GM18873 (cell line): ENCODE data around the gene SCNN1A.

Source experiments
- ATAC-seq: cut with Tn5 transposase; IDR thresholded peaks from one replicate; pipeline ENCODE4 v1.9.1; 2021; ENCODE audit warnings: mild to moderate bottlenecking, moderate library complexity, moderate number of reproducible peaks; ENCODE audit not compliant: unreplicated experiment, low FRiP score

Gene SCNN1A

DNA sequence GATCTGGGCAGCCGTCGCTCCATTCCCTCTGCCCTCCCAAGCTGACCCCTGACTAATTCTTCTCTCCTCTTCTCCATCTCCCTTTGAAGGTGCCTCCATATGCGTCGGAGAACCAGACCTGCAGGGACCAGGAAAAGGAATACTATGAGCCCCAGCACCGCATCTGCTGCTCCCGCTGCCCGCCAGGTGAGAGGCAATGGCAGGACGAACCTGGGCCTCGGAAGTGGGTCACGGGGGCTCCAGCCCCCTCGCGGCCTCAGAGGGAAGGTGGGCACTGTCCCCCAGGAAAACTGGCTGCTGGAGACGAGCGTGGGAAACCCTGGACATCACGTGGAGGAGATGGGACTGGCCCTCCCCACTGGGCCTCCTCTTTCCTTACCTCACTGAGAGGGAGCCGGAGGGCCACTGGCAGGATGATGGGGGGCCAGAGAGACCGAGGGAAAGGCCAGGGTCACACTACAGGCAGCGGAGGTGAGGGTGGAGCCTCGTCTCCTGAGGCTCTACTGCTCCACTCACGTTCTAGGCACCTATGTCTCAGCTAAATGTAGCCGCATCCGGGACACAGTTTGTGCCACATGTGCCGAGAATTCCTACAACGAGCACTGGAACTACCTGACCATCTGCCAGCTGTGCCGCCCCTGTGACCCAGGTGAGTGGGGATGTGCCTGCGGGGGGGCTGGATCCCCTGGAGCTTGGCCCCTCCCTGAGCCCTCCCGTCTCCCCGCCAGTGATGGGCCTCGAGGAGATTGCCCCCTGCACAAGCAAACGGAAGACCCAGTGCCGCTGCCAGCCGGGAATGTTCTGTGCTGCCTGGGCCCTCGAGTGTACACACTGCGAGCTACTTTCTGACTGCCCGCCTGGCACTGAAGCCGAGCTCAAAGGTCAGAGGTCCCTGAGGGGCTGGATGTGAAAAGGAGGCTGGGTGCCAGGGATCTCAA is 9.4 kb upstream of the SCNN1A start:
- no peak for ATAC-seq

DNA sequence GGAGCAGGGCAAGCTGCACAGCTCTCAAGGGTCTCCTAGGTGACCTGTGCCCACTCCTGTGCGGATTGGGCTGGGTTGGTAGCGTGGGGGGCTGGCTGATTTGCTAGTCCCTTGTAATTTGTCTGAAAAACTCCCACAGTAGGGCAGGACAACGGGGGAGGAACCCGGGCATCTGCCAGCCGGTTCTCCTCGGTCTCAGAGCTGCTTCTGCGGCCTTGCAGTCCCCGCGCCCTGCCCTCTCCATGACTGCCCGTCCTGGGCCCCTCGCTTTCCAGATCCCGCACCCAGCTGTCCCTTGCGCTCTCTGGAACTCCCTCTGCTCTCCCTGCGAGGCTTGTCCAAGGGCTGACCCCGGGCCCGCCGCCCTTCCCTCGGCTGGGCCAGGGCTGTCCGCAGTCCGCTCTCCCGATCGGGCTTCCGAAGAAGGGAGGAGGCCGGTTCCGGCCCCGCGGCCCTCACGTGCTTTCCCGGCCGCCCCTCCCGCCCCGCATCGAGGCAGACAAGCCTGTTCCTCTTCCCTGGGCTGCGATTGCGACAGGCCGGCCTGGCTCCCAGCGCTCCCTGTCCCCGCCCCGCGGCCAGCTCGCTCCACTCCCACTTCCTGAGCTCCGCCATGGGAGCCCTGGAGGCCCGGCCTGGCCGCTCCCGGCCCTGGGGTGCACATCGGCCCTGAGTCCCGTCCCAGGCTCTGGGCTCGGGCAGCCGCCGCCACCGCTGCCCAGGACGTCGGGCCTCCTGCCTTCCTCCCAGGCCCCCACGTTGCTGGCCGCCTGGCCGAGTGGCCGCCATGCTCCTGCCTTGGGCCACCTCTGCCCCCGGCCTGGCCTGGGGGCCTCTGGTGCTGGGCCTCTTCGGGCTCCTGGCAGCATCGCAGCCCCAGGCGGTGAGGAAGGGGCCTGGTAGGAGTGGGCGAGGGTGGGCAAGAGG is 8.5 kb upstream of the SCNN1A start, which contains the start of gene LTBR:
LTBR (plus strand) TSS at position 591 of the 927 bp plus-strand sequence; CDS start at position 788, 197 bp downstream.
- ATAC-seq, result no peak

DNA sequence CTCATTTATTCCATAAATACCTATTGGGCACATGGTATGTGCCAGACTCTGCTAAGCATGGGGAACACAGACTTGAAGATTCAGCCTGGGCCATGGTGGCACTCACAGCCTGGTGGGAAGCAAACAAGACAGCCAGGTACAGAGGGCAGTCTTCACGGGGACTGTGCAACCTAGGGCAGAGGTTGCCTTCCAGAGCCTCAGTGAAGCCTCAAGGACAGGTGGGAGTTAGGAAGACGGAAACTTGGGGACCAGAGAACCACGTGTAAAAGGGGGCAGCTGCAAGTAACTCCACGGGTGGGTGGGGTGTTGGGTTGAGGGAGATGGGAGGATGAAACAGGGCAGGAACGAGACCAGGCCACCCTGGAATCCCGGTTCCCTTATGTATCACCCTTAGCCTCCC is 7.6 kb upstream of the SCNN1A start:
- ATAC-seq, result no peak

DNA sequence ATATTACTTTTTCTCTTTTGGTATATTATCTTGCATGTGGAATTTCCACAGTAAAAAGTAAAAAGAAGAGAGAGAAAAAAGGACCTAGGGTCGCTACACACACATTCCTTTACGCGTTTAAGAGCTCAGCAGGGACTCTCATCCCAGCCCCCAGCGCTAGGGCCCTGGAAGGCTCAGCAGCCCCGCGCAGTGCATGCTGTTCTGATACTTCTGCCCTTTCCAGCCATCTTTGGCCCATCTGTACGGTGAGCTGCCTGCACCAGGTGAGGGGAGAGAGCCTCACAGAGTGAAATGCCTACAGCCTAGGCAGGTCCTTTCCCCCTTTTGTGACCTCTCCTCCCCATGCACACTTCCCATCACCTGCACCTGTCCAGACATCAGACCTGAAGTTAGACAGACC is 7.0 kb upstream of the SCNN1A start:
- no peak for ATAC-seq

DNA sequence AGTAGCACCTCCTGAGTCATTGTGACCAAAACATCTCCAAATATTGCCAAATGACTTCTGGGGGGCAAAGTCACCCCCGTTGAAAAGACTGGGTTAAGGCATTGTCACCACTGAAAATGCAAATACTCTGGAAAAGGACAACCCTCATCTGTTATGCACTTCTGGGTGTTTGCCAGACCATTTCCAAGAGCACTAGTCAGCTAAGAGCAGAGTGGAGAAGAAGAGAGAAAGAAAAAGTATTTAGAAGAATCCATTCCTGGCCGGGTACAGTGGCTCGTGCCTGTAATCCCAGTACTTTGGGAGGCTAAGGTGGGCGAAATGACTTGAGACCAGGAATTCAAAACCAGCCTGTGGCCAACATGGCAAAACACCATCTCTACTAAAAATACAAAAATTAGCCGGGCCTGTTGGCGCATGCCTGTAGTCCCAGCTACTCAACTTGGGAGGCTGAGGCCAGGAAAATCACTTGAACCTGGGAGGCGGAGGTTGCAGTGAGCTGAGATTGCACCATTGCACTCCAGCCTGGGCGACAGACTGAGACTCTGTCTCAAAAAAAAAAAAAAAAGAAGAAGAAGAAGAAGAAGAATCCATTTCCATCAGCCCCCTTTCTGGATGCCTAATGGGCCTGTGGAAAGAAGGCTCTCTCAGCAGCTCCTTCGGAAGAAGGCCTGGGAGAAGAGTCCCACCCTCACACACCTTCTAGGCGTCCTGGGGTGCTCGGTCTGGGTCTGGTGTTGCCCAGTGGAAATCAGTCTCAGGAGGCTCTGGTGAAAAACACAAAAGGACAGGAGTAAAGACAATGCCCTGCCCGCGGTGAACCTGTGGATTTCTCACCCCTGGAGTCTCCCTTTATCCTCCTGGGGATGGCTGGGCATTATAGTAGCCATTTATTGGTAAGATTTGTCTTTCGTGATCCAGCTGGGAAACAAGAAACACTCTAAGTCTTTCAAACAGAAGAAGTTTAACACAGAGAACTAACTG is 5.1 kb upstream of the SCNN1A start:
- ATAC-seq, result no peak

DNA sequence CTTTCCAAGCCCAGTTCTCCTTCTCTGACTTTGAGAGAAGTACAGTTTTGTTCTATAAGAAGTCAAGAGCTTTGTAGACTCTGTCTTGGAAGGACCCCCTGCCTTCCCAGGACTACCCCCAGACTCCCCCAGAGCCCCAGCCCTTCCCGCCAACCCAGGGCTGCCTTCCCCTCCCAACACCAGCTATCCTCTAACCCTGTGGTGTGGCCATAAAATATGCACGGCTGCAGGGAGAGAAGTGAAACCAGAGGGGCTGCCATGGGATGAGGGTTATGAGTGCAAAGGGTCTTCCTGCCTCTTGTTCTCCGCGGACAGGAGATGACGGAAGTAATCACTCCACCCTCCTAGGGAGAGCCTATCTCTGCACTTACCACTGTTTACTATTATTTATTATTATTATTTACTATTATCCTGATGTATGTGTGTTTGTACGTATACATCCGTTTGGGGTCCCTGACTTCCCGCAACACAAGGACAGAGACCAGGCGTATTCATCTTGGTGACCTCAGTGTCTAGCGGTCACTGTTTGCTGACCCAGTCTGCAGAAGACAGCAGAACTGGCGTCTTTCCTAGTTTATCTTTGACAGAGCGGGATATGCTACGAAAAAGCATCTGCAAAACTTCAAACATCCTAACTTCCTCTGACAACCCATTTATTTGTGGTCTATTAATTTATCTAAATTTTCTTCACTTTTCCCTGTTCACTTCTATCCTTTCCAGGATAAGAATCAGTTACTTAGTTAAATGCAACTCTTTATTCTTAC is 3.5 kb upstream of the SCNN1A start:
- no peak for ATAC-seq

DNA sequence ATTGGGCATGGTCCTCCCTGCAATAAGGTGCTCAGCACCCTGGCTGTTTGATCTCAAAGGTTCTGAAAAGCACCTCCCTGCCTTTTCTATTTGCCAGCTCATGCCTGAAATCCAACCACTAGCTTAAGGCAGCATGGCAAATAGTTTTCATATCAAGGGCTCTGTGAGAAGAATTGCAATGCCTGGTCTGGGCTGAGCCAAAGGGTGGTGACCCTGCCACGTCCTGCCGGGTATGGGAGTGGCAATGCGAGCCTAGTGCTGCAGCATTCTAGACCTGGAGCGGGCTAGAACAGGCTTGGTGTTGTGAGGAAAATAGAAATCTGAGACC is 2.3 kb upstream of the SCNN1A start:
- ATAC-seq, result no peak

DNA sequence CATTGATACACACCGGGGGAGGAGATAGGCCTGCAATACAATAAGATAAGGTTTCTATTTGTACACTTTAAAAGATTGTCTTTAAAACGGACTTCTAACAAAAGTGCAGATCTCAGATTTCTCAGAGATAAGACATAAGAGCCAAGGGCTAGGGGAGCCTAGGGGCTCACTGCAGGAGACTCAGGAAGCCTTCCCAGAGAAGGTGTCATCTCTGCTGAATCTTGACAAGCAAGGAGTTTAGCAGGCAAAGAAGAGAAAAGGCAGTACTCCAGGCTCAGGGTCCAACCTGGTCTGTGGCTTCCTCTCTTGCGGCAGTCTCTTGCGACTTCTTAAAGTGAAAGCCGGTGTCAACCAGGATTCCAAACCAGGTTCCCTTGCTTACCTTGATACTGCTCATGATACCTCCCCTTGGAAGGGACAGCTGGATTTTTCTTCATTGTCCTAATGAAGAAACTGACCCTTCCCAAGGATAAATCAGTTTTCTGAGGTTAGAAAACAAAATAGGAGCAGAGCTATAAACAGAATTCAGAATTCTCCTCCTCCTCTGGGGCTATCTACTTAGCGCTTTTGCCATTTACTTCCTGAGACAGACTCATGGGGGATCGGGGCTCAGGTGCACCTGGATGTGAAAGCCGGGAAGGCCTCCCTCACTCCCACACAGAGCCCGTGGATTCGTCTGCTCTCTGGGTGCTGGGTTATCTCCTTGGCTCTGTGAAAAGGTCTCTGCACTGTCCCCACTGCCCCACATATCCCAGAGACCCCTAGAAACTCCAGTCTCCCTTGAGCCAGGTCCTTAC is 1.7 kb upstream of the SCNN1A start:
- no peak for ATAC-seq

- ATAC-seq, result no peak
Measured at GRCh38 chr12:6376079-6376869, 911 bp upstream of the SCNN1A start.

DNA sequence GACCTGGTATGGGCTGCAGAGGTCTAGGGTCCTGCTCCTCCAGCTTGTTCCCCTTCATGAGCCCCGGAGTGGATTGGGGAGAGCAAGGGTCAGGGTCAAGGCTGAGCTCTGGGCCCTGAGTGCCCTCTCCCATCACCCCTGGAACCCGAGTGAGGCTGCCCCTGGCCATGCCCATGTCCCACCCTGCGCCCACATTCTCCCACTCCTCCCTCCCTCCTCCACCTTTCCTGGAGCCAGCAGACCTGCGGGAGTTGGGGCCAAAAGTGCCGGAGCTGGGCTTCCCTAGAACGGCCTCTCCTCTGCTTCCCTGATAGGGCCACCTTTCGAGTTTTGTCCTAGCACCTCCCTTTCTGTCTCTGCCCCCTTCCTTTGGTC is 590 bp downstream of the SCNN1A start:
- no peak for ATAC-seq

DNA sequence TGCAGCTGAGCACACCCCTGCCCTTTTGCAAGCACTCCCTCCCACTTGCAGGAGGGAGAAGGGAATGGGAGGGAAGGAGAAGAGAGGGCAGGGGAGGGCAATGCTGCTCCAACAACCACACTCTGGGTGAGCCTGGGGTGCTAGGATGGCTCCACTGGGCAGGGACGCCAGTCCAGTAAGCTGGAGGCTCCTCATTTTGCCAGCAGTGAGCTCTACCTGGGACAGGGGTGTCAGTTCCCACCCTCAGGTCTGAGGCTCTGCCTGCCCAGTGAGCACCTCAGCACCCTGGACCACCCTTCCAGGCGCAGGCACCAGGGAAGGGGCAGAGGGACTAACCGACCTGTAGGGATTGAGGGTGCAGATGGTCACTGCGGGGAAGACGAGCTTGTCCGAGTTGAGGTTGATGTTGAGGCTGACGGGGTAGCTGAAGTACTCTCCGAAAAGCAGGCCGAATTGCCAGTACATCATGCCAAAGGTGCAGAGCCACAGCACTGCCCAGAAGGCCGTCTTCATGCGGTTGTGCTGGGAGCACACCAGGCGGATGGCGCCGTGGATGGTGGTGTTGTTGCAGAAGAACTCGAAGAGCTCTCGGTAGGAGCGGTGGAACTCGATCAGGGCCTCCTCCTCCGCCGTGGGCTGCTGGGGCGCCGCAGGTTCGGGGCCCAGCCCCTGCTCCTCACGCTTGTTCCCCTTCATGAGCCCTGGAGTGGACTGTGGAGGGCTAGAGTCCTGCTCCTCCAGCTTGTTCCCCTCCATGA is 1.2 kb downstream of the SCNN1A start:
- ATAC-seq, result no peak

- ATAC-seq, result no peak
Measured at GRCh38 chr12:6373022-6373787, 2.2 kb downstream of the SCNN1A start.

DNA sequence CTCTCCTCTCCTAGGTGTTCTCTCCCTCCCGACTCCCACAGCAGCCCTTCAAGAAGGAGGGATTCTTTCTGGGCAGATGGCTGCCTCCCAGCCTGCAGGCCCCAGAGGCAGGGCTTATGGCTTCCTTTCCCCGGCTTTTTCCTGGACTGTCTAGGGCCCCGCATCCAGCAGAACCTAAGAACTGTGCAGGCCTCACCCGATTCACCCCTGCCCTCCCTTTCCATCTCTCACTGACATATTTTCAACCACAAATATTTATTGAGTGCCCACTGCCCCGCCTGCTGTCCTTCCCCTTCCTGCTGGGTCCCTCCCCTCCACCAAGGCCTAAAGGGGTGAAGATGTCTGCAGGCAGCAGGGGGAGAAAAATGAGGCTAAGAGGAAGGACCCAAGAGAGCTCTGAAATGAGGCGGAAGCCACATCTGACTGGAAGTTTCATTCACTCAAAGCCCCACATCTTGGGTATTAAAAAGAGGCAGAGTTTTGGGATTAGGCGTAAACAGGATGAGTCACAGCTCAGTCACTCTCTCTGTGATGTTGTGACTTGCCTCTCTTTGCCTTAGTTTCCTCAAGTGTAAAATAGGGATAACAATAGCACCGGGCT is 2.9 kb downstream of the SCNN1A start:
- no peak for ATAC-seq

DNA sequence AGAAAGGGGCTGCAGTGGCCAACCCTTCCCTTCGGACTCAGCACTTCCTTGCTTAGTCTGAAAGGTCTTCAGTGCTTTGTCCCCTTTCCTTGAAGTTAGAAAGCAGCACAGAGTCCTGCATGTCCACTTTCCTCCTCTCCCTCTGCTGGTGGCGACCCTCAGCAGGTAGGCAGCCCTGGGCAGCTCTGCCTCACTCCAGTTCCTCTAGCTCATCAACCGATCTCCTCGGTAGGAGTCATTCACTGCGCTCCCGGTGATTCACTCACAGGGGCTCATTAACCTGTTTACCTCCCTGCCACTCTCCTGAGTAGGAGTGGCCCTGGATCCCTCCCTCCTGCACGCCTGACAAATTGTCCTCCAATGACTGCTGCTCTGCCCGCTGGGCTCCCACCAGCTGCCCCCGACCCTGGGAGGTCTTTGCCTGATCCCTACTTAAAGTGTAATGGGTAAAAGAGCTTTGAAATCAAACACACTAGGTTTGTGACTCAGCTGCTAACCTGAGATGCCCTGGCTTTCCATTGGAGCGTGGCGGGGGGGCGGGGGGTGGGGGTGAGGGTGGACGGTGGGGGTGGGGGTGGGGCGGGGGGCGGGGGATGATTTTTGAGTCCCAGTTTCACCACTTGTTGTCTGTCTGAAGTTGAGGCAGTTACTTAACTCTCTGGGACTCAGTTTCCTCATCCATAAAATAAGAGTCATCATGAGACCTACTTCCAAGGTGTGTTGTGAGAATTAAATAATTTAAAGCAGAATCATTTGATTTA is 4.2 kb downstream of the SCNN1A start:
- no peak for ATAC-seq

DNA sequence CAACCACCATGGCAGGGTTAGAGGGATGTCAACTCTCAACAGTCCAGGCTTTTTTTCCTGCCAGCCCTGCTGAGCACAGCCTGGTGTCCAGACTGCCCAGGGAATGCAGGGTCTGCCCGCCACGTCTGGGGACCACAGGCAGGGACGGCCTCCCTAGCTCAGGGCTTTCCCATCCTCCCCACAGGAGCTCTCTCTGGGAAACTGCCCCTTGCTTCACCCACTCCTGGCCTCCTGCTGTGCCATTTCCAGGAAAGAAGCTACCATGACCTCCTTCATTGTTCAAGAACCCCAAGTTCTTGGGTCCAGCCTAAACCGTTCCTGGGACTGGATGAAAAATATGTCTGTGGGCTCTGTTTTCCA is 4.8 kb downstream of the SCNN1A start:
- ATAC-seq, result no peak
